HG03196 (cell line): ENCODE data around the gene PSMA4.
"Not testable (repeated sequence)": the region's sequence is repeated elsewhere in the genome, so short reads cannot be mapped to it uniquely, and the experiment has no call there.

Experiments
- ATAC-seq: cut with Tn5 transposase; IDR thresholded peaks from one replicate; pipeline ENCODE4 v1.9.1; 2021; ENCODE audit not compliant: unreplicated experiment

PSMA4 gene

GRCh38 chr15:78540141-78540870 lies at the start of gene PSMA4:
PSMA4 (plus strand) TSS chr15:78540444; CDS start chr15:78541928, 1,484 bp downstream.
- ATAC-seq, result peak; percentile 79

- ATAC-seq, result no peak
Measured at GRCh38 chr15:78492872-78493271, 47.4 kb upstream of the PSMA4 start.

- ATAC-seq, result no peak
Measured at GRCh38 chr15:78501857-78502256, 38.4 kb upstream of the PSMA4 start.

- no peak for ATAC-seq
Measured at GRCh38 chr15:78502641-78503040, 37.6 kb upstream of the PSMA4 start.

- ATAC-seq, result peak; percentile 85
Measured at GRCh38 chr15:78506971-78507830, 33.0 kb upstream of the PSMA4 start, which contains the start of gene HYKK. HYKK (plus strand) TSS chr15:78507577; CDS start chr15:78513089, 5,512 bp downstream.

- ATAC-seq, result peak; percentile 31
Measured at GRCh38 chr15:78507831-78508160, 32.4 kb upstream of the PSMA4 start.

GRCh38 chr15:78508272-78508671 lies 32.0 kb upstream of the PSMA4 start:
- ATAC-seq, result no peak

GRCh38 chr15:78509726-78510312 lies 30.4 kb upstream of the PSMA4 start:
- no peak for ATAC-seq

- not testable (repeated sequence) for ATAC-seq
Measured at GRCh38 chr15:78520035-78520434, 20.2 kb upstream of the PSMA4 start.

- ATAC-seq, result no peak
Measured at GRCh38 chr15:78524230-78524629, 16.0 kb upstream of the PSMA4 start.

- no peak for ATAC-seq
Measured at GRCh38 chr15:78527325-78527724, 12.9 kb upstream of the PSMA4 start.

- no peak for ATAC-seq
Measured at GRCh38 chr15:78533331-78533730, 6.9 kb upstream of the PSMA4 start.

GRCh38 chr15:78536134-78536533 lies 4.1 kb upstream of the PSMA4 start:
- no peak for ATAC-seq

- no peak for ATAC-seq
Measured at GRCh38 chr15:78537266-78537905, 2.9 kb upstream of the PSMA4 start.

GRCh38 chr15:78538358-78538757 lies 1.9 kb upstream of the PSMA4 start:
- ATAC-seq, result no peak

GRCh38 chr15:78539464-78540140 lies 642 bp upstream of the PSMA4 start:
- peak; percentile 3 for ATAC-seq

GRCh38 chr15:78540871-78541743 lies 863 bp downstream of the PSMA4 start:
- no peak for ATAC-seq

GRCh38 chr15:78541744-78542034 lies 1.4 kb downstream of the PSMA4 start:
- no peak for ATAC-seq

GRCh38 chr15:78542647-78543046 lies 2.4 kb downstream of the PSMA4 start:
- no peak for ATAC-seq

- ATAC-seq, result no peak
Measured at GRCh38 chr15:78550194-78550593, 9.9 kb downstream of the PSMA4 start.
